GM19467 (cell line): ENCODE measurements around the gene MT1B.
A peak's percentile ranks its signal among the peaks of the same experiment; 100 is the strongest.

ENCODE experiments used
- ATAC-seq: cut with Tn5 transposase; IDR thresholded peaks from one replicate; pipeline ENCODE4 v1.9.1; 2021; ENCODE audit warnings: mild to moderate bottlenecking, moderate library complexity; ENCODE audit not compliant: unreplicated experiment

Gene MT1B

DNA sequence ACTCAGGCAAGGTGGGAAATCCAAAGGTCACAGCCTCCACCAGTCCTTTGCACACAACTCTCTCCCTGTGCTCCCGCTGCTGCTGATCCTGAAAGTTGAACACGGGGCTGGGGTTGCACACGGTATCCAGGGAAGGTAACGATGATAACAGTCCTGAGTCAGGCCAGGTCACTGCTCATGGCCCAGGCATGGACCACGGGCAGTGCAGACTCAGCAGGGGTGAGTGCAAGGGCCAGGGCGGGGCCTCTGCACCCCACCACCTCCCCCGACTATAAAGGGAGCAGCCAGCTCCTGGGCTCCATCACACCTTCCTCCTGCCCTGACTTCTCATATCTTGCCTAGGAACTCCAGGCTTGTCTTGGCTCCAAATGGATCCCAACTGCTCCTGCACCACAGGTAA is at the start of gene MT1B:
MT1B (plus strand) TSS at position 301 of the 400 bp plus-strand sequence; CDS start at position 369, 68 bp downstream.
- ATAC-seq: no peak

DNA sequence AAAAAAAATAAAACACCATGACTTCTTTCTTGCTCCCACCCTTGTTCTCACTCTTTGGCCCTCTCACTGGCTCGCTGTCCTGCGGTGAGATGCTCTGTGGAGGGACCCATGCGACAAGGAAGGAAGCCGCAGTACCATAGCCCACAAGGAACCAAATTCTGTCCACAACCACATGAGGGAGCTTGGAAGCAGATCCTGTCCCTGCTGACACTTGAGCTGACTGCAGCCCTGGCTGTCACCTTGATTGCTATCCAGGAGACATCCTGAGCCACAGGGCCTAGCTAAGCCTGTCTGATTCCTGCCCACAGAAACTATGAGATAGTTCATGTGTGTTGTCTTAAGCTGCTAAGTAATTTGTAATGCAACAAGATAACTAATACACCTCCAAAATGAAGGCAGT is 48.1 kb upstream of the MT1B start:
- no peak for ATAC-seq

DNA sequence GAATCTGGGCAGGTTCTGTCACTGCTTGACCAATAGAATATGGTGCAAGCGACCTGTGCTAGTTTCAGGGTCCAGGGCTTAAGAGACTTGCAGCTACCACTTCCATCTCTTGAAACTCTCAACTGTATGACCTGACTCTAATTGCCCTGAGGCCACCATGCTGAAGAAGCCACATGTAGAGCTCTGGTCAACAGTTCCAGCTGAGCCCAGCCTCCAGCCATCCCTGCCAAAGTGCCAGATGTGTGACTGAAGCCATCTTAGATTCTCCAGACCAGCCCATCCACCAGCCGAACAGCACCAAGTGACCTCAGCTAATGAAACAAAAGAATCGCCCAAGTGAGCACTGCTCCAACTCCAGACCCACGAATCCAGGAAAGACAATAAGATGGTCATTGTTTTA is 46.7 kb upstream of the MT1B start:
- ATAC-seq: no peak

DNA sequence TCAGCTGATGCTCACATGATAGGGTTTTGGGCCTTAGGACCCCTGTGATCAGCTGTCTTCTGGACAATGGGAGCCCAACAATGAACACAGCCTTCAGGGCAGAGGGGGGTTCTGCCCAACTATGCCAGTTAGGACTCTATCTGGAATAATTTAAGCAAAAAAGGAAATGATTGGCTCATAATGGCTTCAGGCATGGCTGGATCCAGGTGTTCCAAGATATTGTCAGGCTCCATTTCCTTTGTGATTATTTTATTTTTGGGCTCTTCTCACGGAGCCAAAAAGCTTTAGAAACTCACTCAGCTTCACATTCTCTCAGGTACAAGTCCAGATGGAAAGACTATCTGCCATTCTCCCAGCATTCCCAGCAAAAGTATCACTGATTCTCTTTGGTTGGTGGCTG is 46.2 kb upstream of the MT1B start:
- ATAC-seq: no peak

DNA sequence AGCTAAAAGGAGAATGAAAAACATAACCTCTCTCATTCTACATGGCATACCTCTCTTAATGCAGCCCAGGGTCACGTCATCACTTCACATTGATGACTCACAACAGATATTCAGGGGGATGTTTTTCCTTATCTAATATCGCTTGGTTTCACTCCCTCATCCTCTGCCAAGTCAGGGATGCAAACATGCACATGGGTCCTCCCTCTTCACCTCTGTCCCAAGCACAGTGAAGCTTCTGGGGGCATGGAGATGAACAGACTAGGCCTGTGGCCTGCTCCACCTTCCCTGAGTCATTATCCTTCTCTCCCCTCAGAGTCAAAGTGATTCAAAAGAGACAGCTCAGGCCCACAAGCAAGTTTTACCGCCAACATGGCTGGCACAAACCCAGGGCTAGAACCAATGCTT is 45.6 kb upstream of the MT1B start:
- no peak for ATAC-seq

DNA sequence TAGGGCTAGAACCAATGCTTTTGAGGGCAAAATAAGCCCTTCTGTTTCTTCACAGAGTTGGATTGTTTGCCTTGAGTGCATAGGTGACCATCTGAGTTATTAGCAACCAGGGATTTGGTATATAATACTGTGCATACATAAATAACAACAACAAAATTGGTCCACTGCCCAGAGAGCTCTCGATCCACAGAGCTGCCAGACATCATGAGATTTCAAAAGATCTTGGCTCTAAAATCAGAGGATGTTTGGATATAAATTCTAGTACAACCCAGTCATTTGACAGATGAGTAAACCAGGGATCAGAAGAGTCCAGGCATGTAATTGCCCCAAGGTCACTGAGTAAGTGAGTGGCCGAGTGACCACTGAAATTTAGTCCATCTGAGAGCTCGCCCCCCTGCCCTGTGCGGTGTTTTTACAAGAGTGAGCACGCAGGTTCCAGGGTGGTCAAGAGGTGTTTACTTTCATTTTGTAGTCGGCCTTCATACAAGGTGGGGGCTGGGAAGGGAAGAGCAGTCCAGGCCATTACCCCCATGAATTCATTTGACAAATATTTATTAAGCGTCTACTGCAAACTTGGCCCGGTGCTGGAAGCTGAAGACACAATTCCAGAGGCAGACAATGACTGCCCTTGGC is 45.1 kb upstream of the MT1B start:
- no peak for ATAC-seq

DNA sequence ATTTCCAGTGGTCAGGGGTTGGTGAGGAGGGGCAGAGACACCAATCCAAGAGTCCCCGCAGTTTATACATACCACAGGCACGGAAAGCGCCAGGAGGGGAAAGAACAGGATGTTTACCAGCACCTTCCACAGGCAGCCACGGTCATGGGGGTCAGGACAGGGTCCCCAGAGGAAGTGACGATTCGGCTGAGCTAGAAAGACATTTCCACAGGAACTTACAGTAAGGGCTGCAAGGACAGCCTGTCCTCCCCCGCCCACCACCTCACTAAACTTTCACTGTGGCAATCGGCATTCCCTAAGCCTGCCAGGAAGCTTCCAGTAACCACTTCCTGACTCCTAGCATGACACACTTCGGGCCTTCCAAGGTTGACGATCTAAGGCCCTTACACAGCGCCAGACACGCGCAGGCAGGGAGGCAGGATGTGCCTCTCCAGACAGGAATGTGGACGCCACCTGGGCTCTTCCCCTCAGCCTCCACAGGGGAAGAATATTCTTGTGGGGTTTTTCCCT is 44.5 kb upstream of the MT1B start:
- ATAC-seq: no peak

DNA sequence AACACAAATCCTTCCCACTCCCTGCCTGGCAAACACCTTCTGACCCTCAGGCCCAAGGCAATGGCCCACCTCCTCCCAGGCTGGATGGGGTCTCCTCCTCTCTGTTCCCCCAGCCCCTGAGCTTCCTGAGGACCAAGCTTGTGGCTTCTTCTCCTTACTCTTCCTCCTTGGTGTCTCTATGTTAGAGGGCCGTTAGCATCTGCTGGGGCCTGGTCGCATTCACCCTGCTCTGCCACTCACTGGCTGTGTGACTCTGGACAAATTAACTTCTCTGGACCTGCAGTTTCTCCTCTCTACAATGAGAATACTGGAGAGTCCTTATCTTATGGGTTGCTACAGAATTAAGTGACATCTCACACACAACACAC is 44.0 kb upstream of the MT1B start:
- no peak for ATAC-seq

DNA sequence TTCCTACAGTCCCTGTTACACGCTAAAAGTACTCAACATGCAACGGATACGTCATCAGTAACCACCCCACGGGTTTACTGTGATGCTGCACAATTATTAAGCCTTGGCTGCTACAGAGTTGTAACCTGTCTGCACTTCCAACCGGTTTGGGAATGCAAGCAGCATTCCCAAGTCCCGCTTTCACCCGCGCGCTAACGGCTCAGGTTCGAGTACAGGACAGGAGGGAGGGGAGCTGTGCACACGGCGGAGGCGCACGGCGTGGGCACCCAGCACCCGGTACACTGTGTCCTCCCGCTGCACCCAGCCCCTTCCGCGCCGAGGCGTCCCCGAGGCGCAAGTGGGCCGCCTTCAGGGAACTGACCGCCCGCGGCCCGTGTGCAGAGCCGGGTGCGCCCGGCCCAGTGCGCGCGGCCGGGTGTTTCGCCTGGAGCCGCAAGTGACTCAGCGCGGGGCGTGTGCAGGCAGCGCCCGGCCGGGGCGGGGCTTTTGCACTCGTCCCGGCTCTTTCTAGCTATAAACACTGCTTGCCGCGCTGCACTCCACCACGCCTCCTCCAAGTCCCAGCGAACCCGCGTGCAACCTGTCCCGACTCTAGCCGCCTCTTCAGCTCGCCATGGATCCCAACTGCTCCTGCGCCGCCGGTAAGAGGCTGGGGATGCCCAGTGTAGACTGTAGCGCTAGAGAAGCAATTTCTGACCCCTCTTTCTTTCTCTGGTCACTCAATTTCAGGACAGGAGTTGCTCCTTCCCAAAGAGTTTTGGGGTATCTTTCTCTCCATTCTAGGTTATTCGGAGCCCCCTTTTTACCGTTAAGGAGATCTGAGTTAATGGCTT is 43.4 kb upstream of the MT1B start, which contains the start of gene MT2A:
MT2A (plus strand) TSS at position 542 of the 833 bp plus-strand sequence; CDS start at position 614, 72 bp downstream.
- ATAC-seq: peak; percentile 80

DNA sequence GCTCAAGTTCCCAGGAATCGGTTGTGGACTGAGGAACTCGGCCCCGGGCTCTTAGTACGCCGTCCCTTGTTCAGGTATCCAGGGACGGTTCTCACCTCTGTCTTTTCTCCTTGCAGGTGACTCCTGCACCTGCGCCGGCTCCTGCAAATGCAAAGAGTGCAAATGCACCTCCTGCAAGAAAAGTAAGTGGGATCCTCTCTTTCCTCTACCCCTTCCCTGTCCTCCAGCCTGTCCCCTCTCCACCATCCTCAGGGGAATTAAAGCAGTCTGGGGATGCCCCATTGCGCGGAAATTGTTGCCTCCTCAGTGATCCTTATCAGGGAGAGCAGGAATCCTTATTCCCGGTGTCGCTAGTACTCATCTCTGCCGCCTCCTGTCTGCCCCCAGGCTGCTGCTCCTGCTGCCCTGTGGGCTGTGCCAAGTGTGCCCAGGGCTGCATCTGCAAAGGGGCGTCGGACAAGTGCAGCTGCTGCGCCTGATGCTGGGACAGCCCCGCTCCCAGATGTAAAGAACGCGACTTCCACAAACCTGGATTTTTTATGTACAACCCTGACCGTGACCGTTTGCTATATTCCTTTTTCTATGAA is 42.7 kb upstream of the MT1B start:
- no peak for ATAC-seq

DNA sequence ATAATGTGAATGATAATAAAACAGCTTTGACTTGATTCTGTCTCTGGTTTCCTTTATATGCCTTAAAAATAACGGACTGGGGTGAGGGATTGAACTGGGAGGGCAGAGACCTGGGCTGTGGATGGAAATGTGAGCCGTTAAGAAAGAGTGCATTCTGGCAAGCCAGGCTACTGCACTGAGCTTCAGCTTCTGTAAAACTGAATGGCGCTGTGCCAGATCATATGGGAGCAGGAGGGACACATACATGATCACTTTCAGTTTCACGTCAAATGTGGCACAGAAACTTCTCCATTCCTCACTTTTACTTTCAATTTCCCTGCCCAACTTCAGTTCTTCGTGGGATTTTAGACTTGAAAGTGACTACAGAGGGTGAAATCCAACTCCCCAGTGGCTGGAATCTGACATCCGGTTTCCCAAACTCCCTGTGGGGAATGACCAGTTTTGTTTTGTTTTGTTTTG is 42.2 kb upstream of the MT1B start:
- no peak for ATAC-seq

DNA sequence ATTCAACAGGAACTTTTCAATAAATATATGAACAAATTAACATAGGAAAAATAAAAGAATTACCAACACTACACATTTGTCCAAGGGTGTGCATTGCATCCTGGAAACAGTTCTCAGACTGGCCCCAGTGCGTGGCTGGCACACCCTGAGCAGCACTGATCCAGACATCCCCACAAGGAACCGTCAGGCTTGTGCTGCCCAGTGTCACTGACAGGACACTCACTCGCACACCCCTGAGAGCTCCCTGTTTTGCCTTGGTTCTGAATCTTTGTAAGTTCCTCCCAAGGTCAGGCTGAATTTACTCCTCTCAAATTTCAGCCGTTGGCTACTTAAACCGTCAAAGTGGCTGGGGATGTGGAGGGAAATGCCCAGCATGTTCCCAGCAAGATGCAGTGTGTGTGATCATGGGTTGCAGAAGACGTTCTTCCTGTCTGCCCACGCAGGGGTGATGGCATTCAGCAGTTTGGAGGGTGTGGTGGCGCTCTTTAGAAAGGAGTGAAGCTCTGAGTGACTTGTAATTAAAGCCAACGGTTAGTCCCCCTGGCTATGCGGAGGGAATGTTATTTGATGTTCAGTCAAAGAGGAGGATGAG is 41.6 kb upstream of the MT1B start:
- no peak for ATAC-seq

DNA sequence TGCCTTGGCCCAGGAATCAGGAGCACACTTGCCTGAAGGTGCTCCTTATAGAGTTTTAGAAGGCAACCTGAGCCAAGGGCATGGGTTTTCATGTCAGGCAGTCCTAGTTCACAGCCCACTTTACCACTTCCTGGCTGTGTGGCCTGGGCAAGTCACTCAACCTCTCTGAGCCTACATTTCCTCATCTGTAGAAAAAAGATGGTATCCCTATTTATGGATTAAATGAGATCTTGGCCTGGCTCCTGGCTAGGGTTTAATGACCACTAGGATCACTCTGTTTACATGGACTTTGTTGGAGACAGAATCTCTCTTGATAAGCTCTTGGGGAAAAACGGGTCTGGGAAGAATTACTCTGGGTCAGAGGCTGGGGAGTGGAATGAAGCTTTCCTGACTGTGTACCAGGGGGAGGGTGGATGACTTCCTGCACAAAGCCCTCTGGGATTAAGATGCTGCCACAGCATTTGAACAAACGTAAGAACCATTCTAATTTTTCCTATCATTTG is 41.0 kb upstream of the MT1B start:
- ATAC-seq: no peak

DNA sequence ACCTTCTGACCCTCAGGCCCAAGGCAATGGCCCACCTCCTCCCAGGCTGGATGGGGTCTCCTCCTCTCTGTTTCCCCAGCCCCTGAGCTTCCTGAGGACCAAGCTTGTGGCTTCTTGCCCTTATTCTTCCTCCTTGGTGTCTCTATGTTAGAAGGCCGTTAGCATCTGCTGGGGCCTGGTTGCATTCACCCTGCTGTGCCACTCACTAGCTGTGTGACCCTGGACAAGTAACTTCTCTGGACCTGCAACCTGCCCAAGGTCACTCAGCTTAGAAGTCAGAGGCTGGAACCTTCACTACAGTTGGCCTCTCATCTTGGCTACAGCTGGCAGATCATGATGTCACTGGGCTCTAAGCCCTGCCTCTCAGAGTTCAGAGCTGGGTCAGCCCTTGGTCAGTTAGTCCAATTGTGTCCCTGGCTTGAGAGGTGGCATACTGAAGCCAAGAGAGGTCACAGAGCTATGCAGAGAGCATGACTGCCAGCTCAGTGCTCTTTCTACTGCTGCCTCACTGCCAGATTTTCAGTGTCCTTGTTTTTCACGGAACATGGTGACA is 40.3 kb upstream of the MT1B start:
- no peak for ATAC-seq

DNA sequence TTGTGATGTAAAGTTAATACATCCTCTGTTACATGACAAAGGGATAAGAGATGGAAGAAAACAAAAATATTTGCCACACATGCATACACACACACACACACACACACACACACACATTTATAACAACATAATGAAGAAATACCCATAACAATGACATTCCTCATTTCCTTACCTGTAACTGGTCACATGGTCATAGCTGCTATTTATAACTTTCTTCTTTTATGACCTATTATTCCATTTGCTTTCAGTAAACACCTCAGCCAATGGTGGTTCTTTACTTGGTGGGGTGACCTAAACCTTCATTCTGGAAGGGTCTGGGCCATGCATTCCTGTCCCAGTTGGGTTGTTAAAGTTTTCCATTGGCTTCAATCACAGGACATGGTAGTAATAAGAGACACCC is 38.0 kb upstream of the MT1B start:
- no peak for ATAC-seq

DNA sequence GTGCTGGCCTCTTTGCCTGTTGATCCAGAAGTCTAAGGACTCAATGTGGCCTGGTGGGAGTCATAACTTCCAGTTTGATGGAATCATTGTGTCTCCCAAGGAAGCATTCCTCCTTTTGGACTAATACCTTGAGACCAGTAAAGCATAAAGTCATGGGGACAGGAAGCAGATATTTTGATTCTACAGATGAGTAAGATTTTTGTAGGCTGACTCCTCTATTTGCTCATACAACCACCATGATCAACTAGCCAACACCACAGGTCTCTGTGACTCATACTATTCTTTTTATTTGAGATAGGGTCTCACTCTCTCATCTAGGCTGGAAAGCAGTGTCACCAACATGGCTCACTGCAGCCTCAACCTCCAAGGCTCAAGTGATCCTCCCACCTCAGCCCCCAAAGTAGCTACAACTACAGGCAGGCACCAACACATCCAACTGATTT is 37.1 kb upstream of the MT1B start:
- no peak for ATAC-seq

DNA sequence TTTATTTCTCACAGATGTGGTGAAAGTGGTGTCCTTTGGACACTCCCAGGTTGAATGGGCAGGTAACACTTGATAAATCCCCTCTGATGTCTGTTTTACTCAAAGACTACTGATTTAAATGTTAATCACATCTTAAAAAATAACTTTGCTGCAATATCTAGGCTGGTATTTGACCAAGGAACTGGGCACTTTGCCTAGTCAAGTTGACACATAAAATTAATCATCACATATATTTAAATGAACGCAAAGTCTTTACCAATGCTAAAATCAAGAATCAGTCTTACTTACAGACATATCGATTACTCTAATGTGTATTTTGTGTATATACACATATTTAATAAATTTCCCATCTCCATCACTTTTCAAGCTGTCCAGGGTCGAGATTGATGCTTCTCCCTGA is 36.3 kb upstream of the MT1B start:
- ATAC-seq: no peak

DNA sequence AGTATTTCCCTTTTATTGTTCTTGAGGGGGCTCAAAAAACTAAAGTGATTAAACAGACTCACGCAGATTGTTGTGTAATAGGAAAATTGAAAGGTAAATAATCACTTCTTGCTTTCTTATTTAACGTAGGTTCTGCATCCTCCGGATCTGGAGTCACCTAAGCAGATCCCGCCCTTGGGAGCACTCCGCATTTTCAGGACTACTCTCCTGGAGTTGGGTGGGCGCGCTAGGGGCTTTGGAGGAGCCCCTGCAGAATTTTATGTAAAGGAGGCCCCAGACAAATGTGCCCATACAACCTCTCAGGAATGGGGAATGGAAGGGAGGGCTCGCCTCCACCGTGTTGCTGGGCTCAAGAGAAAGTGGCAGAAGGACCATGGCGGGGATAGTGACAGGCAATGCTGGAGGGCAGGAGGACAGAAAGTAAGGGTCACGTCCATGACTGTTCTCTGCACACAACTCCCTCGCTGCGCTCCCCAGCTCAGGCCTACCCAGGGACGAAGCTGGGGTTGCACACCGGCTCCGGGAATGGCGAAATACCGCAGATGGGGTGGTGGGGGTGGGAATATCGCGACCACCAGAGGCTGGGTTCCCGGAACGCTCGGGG is 35.0 kb upstream of the MT1B start:
- ATAC-seq: no peak

DNA sequence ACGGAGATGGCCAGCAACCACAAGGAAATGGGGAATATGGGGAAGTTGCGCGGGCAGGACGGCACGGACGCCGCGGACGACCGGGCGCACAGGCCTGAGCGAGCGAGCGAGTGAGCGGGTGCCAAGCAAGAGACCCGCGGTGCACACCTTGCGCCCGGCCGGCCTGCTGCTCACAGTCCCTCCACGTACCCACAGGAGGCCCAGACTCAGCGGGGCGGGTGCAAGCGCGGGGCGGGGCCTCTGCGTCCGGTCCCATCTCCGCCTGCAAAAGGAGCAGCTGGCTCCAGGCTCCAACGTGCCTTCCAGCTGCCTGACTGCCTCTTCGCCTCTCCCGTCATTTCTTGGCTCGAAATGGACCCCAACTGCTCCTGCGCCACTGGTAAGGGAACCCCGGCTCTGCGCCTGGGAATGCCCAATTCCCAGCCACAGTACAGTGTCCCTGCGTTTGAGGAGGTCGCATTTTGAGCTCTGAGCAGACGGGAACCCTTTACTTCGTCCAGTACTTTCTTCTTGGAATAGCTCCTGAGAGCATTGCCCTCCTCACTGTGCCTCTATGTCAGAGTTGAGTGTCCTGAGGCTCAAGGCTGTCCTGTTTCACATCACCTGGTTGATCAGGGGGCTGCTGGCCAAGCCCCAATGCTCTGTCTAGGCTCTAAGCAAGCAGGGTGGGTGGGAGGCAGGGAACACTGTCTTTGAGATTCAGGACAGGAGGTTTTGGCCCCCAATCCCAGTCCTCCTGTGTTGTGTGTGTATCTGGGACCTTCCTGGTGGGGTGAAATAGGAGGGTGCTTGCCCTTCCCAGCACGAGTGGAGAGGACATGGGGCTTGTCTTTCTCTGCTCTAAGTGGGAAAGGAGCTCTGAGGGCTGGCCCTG is 34.2 kb upstream of the MT1B start:
- ATAC-seq: no peak
